Upper lobe of left lung (tissue), 6 donors: ENCODE measurements around the gene SNCAIP. TPM values are rescaled to one million over a fixed set of nuclear protein-coding genes. Genes with fewer than 3 reads are reported as not detected.

Experiments used
- ATAC-seq, 2 donors: fragments of 200-7000 bp; cut with Tn5 transposase; one replicate each; pipeline ENCODE4 v1.9.1; 2022; ENCODE audit warnings: mild to moderate bottlenecking in 2 of 2, moderate library complexity in 2 of 2; ENCODE audit not compliant: low FRiP score in 2 of 2
- DNase-seq, 2 donors: peaks; one replicate each; pipeline ENCODE4 v3.0.0-alpha.2; 2019 to 2020
- H3K27ac ChIP-seq, 4 donors: fragments of 200-600 bp; sonication (generic); one replicate each; pipeline ENCODE4 v1.5.1; 2016 to 2019
- H3K27me3 ChIP-seq, 4 donors: fragments of 200-600 bp; sonication (generic); one replicate each; pipeline ENCODE4 v1.5.1; 2017 to 2019
- H3K36me3 ChIP-seq, 4 donors: fragments of 200-600 bp; sonication (generic); one replicate each; pipeline ENCODE4 v1.5.1; 2016 to 2019
- H3K4me1 ChIP-seq, 4 donors: fragments of 200-600 bp; sonication (generic); one replicate each; pipeline ENCODE4 v1.5.1; 2018 to 2019
- H3K4me3 ChIP-seq, 4 donors: fragments of 200-600 bp; sonication (generic); one replicate each; pipeline ENCODE4 v1.5.1; 2017 to 2019; ENCODE audit warnings: mild to moderate bottlenecking in 2 of 4, moderate library complexity in 1 of 4
- H3K9me3 ChIP-seq, 4 donors: fragments of 200-600 bp; sonication (generic); one replicate each; pipeline ENCODE4 v1.5.1; 2018 to 2019
- EP300 ChIP-seq, 4 donors: sonication (generic); formaldehyde crosslinking; IDR thresholded peaks; one replicate each; pipeline ENCODE4 v1.5.1; 2017; ENCODE audit warnings: antibody characterized with exemption in 4 of 4, control low read depth in 2 of 4
- POLR2A ChIP-seq, 4 donors: fragments of 450-650 bp; IDR thresholded peaks; one replicate each; pipeline ENCODE4 v1.5.1; 2016 to 2017; ENCODE audit warnings: antibody characterized with exemption in 4 of 4, mild to moderate bottlenecking in 2 of 4
- POLR2AphosphoS5 ChIP-seq, 2 donors: sonication (generic); formaldehyde crosslinking; IDR thresholded peaks; one replicate each; pipeline ENCODE4 v1.5.1; 2017; ENCODE audit warnings: antibody characterized with exemption in 2 of 2
- WGBS, 2 donors: methylation state at CpG; one replicate each; pipeline ENCODE4 v1.1.5; 2017 to 2018; 5-methylcytosine and 5-hydroxymethylcytosine counted together
- total RNA-seq, 6 donors: library from RNA; depleted of rRNA in 4 of 6; stranded (reverse); fragments of >200 nt in 4 of 6; gene quantifications; one replicate each; pipeline versions ENCODE4 v1.1.0 to v1.2.1, GENCODE V29; 2016 to 2021
- TF ChIP-seq, protein P1 (sequence below), 6 experiments: fragments of 450-650 bp in 4 of 6; fragments of 200-600 bp in 2 of 6; sonication (generic) in 2 of 6; IDR thresholded peaks; one replicate each; pipeline ENCODE4 v1.5.1; 2016 to 2019; ENCODE audit warnings: antibody characterized with exemption in 6 of 6
- donor health status: DM: no; HTN: no; CAD: no; lungs with moderate emphysema.
- donor health status: DM: no; HTN: yes; CAD: no; lungs with severe emphysema.

Gene SNCAIP
- total RNA-seq, 6 donors from 2014 or later, result 1.2 to 6.3 (median 2.3) TPM

DNA sequence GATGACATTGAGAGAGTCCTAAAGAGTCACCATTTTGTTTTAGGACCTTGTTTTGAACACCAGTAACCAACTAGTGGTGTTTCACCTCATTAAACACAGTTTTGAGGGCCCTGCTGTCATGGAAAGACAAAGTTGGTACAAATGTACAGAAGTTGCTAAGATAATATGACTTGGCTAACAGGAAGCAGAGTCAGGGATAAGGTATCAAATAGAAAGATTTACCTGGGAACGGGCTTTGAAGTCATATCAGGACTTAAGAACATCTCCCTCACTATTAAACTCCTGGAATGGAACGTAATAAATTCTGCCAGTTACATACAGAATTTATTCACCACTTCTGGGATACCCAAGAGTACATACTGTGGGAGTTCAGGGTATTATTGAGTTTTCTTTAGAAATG, 115.6 kb downstream of the SNCAIP start:
- no peak for DNase-seq
- no peaks in the 10 kb centered on the region for H3K4me1 ChIP-seq
- WGBS, 2 donors, result 95 to 96% methylated on average over 2 of the region's 2 CpGs
- no peaks in the 10 kb centered on the region for H3K9me3 ChIP-seq
- no peak for ATAC-seq
- TF ChIP-seq, protein P1, sequence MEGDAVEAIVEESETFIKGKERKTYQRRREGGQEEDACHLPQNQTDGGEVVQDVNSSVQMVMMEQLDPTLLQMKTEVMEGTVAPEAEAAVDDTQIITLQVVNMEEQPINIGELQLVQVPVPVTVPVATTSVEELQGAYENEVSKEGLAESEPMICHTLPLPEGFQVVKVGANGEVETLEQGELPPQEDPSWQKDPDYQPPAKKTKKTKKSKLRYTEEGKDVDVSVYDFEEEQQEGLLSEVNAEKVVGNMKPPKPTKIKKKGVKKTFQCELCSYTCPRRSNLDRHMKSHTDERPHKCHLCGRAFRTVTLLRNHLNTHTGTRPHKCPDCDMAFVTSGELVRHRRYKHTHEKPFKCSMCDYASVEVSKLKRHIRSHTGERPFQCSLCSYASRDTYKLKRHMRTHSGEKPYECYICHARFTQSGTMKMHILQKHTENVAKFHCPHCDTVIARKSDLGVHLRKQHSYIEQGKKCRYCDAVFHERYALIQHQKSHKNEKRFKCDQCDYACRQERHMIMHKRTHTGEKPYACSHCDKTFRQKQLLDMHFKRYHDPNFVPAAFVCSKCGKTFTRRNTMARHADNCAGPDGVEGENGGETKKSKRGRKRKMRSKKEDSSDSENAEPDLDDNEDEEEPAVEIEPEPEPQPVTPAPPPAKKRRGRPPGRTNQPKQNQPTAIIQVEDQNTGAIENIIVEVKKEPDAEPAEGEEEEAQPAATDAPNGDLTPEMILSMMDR (IDR thresholded peaks at IDR 0.05), result no peak
- TF ChIP-seq POLR2A (IDR thresholded peaks at IDR 0.05) (no peak), EP300 (IDR thresholded peaks at IDR 0.05) (no peak), POLR2AphosphoS5 (IDR thresholded peaks at IDR 0.05) (no peak)
- H3K27me3 ChIP-seq, result no peaks in the 10 kb centered on the region
- H3K4me3 ChIP-seq, result no peak overlapping the region
- H3K36me3 ChIP-seq, result no peaks in the 10 kb centered on the region
- no peak overlapping the region for H3K27ac ChIP-seq

DNA sequence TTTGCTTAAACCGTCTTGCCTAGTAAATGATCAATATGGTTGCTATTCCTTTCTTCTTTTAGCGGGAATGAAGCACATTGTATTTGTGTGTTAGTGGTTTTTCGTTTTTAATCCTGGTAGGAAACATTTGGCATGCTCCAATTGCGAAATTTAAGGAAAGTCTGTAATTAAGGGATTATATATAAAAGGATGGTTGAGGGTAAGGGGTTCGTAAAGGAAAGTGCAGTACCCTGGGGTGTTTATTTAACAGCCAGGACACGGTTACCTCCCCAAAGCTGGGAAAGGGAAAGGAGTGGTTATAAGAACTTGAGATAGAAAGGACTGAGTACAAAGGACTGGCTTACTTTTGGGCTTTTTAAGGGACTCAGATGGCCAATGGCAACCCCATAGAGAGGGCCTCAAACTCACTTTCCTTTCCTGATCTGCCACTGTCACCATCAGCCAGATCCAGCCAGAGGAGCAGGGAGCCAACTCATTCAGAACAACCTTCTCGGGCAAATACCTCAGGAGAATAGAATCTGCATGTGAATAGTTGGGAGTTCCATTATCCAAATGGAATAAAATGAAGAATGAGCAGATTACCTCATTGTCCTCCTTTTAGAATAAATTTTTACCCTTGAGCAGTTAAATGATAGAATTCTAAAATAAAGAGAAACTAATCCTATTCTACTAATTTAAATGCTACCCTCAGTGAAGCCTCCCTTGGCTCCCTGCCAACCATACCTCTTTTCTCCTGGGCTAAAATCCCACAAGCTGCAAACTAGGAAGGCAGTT, 117.7 kb downstream of the SNCAIP start:
- Histone ChIP-seq H3K27ac (no peak overlapping the region), H3K36me3 (no peaks in the 10 kb centered on the region), H3K9me3 (no peaks in the 10 kb centered on the region), H3K4me3 (no peak overlapping the region), H3K27me3 (no peaks in the 10 kb centered on the region), H3K4me1 (no peaks in the 10 kb centered on the region)
- no peak for ATAC-seq
- DNase-seq, result no peak
- 79 to 93% methylated on average over 7 of the region's 7 CpGs for WGBS, 2 donors
- no peak for TF ChIP-seq POLR2A (IDR thresholded peaks at IDR 0.05)
- TF ChIP-seq EP300 (IDR thresholded peaks at IDR 0.05), result no peak
- TF ChIP-seq, protein P1 (IDR thresholded peaks at IDR 0.05), result no peak
- TF ChIP-seq POLR2AphosphoS5 (IDR thresholded peaks at IDR 0.05), result no peak

DNA sequence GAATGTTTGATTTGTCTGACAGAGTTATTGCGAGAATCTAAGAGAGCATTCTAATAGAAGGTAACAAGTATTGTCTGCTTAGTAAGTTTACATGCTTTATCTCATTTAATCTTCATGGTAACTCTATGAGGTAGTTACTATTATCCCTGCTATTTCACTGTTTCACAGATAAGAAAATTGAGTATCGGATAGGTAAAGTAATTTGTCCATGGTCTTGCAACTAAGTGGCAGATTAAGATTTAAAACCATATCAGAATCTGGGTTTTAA, 118.2 kb downstream of the SNCAIP start:
- Histone ChIP-seq H3K27me3 (no peaks in the 10 kb centered on the region), H3K4me1 (no peaks in the 10 kb centered on the region), H3K4me3 (no peak overlapping the region), H3K36me3 (no peaks in the 10 kb centered on the region), H3K27ac (no peak overlapping the region), H3K9me3 (no peaks in the 10 kb centered on the region)
- ATAC-seq (no peak), DNase-seq (no peak)
- TF ChIP-seq POLR2A (IDR thresholded peaks at IDR 0.05) (no peak), POLR2AphosphoS5 (IDR thresholded peaks at IDR 0.05) (no peak), EP300 (IDR thresholded peaks at IDR 0.05) (no peak)
- TF ChIP-seq, protein P1 (IDR thresholded peaks at IDR 0.05), result no peak
- WGBS, 2 donors, result 85 to 92% methylated on average over 2 of the region's 2 CpGs

DNA sequence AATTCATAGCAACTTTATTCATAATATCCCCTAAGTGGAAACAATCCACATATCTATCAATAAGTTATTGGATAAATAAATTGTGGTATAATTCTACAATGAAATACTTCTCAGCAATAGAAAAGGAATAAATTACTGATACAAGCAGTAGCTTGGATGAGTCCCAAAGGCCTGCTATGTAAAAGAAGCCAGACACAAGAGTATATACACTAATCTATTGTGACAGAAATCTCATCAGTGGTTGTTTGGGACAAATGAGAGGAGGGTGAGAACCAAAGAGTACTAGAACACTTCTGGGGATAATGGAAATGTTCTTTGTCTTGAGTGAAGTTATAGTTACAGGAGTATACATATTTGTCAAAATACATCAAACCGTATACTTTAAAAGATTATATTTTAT, 119.3 kb downstream of the SNCAIP start:
- no peak for TF ChIP-seq POLR2AphosphoS5 (IDR thresholded peaks at IDR 0.05)
- TF ChIP-seq EP300 (IDR thresholded peaks at IDR 0.05), result no peak
- no peak for TF ChIP-seq POLR2A (IDR thresholded peaks at IDR 0.05)
- TF ChIP-seq, protein P1 (IDR thresholded peaks at IDR 0.05), result no peak
- no peak overlapping the region for H3K27ac ChIP-seq
- 94 to 97% methylated on average over 1 of the region's 1 CpG for WGBS, 2 donors
- H3K4me1 ChIP-seq, result no peaks in the 10 kb centered on the region
- no peaks in the 10 kb centered on the region for H3K36me3 ChIP-seq
- ATAC-seq (no peak), DNase-seq (no peak)
- H3K27me3 ChIP-seq, result no peaks in the 10 kb centered on the region
- no peak overlapping the region for H3K4me3 ChIP-seq
- no peaks in the 10 kb centered on the region for H3K9me3 ChIP-seq
